Peyer's patch (tissue), 4 donors: ENCODE data around the gene CDS2.

Experiments used
- POLR2A ChIP-seq, 2 donors: fragments of 450-650 bp; IDR thresholded peaks; one replicate each; pipeline ENCODE4 v1.5.1; 2017; ENCODE audit warnings: antibody characterized with exemption in 2 of 2, mild to moderate bottlenecking in 2 of 2, moderate library complexity in 2 of 2
- TF ChIP-seq, protein P1 (sequence below), 6 experiments: fragments of 450-650 bp in 4 of 6; fragments of 200-600 bp in 2 of 6; sonication (generic) in 1 of 6; IDR thresholded peaks; one replicate each; pipeline ENCODE4 v1.5.1; 2017 to 2019; ENCODE audit warnings: antibody characterized with exemption in 6 of 6, mild to moderate bottlenecking in 3 of 6, moderate library complexity in 1 of 6

DNA sequence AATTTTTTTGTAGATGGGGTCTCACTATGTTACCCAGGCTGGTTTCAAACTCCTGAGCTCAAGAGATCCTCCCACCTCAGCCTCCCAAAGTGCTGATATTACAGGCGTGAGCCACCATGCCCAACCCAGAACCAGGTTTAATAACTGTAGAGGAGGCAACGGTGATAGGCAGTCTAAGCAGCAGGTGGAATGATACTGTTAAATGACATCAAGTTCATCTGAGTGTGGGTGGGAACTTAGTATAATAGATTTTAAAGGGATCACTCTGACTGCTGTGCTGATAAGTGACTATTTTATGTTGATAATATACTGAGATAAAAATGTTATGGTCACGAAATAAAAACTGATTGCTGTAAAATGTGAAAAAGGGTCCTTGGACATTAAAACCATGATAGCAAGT lies 38.1 kb upstream of the CDS2 start:
- TF ChIP-seq, protein P1, sequence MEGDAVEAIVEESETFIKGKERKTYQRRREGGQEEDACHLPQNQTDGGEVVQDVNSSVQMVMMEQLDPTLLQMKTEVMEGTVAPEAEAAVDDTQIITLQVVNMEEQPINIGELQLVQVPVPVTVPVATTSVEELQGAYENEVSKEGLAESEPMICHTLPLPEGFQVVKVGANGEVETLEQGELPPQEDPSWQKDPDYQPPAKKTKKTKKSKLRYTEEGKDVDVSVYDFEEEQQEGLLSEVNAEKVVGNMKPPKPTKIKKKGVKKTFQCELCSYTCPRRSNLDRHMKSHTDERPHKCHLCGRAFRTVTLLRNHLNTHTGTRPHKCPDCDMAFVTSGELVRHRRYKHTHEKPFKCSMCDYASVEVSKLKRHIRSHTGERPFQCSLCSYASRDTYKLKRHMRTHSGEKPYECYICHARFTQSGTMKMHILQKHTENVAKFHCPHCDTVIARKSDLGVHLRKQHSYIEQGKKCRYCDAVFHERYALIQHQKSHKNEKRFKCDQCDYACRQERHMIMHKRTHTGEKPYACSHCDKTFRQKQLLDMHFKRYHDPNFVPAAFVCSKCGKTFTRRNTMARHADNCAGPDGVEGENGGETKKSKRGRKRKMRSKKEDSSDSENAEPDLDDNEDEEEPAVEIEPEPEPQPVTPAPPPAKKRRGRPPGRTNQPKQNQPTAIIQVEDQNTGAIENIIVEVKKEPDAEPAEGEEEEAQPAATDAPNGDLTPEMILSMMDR (IDR thresholded peaks at IDR 0.05), result no peak
- no peak for TF ChIP-seq POLR2A (IDR thresholded peaks at IDR 0.05)
